ENCODE results near the gene PPM1E.

DNA sequence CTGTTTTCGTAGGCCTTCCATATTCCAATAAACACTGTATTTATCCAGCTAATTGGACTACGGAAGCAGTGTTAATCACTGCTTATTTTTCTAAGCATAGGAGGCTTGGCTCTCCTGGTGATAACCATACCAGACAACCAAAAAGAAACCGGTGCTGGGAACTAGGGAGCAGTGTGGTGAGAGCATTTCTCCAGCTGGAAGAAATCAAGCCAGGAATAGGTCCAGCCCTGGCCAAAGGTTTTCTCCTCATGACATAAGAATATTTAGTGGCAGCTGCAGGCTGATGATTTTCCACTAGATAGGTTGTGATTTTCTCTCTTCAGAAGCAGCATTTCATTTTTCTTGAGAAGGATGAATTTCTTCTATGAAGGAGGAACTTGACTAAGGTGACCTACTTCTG, 209.6 kb downstream of the PPM1E start:
- TF ChIP-seq ZNF70 (CRISPR knock-in tag; IDR thresholded peaks at IDR 0.05) (no peak), ZNF565 (CRISPR knock-in tag; conservative IDR thresholded peaks at IDR 0.05; ENCODE audit: low read depth) (no peak), ZC3H10 (CRISPR knock-in tag; IDR thresholded peaks at IDR 0.05) (no peak), ZFP3 (CRISPR knock-in tag; IDR thresholded peaks at IDR 0.05) (no peak), RARB (CRISPR knock-in tag; IDR thresholded peaks at IDR 0.05) (no peak)
- TF ChIP-seq, protein P1, sequence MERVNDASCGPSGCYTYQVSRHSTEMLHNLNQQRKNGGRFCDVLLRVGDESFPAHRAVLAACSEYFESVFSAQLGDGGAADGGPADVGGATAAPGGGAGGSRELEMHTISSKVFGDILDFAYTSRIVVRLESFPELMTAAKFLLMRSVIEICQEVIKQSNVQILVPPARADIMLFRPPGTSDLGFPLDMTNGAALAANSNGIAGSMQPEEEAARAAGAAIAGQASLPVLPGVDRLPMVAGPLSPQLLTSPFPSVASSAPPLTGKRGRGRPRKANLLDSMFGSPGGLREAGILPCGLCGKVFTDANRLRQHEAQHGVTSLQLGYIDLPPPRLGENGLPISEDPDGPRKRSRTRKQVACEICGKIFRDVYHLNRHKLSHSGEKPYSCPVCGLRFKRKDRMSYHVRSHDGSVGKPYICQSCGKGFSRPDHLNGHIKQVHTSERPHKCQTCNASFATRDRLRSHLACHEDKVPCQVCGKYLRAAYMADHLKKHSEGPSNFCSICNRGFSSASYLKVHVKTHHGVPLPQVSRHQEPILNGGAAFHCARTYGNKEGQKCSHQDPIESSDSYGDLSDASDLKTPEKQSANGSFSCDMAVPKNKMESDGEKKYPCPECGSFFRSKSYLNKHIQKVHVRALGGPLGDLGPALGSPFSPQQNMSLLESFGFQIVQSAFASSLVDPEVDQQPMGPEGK (CRISPR knock-in tag; IDR thresholded peaks at IDR 0.05; ENCODE audit: borderline replicate concordance) = no peak
